GM12865 (cell line): ENCODE data around the gene TXN2.
A peak's percentile ranks its signal among the peaks of the same experiment; 100 is the strongest.

Experiments used
- DNase-seq: peaks from one replicate; pipeline ENCODE4 v3.0.0; 2010; ENCODE audit warnings: low read depth
- H3K4me3 ChIP-seq: 2 replicates; pipeline ENCODE4 v1.5.1; 2011; ENCODE audit warnings: mild to moderate bottlenecking, low read depth, low read length, control low read depth
- CTCF ChIP-seq: IDR thresholded peaks from 2 replicates; pipeline ENCODE4 v1.5.1; 2011; ENCODE audit warnings: low read length, control low read depth, low read depth, inconsistent platforms; ENCODE audit not compliant: insufficient read depth; ENCODE audit errors: missing control alignments

Gene TXN2

GRCh38 chr22:36447632-36448031 is 33.8 kb downstream of the TXN2 start:
- no peak overlapping the region for H3K4me3 ChIP-seq
- TF ChIP-seq CTCF, result no peak
- DNase-seq, result no peak

- no peak overlapping the region for H3K4me3 ChIP-seq
- no peak for DNase-seq
- TF ChIP-seq CTCF, result no peak
Observed at GRCh38 chr22:36445158-36445668, 36.2 kb downstream of the TXN2 start.

- H3K4me3 ChIP-seq, result no peak overlapping the region
- peak; percentile 40 for DNase-seq
- TF ChIP-seq CTCF, result no peak
Observed at GRCh38 chr22:36443198-36443770, 38.2 kb downstream of the TXN2 start.

GRCh38 chr22:36442506-36443197 is 38.8 kb downstream of the TXN2 start:
- H3K4me3 ChIP-seq, result no peak overlapping the region
- DNase-seq, result no peak

GRCh38 chr22:36440429-36441002 is 40.9 kb downstream of the TXN2 start:
- TF ChIP-seq CTCF, result no peak
- H3K4me3 ChIP-seq, result no peak overlapping the region
- DNase-seq, result no peak

More at GRCh38 chr22:36442506-36443197, 38.8 kb downstream of the TXN2 start:
- TF ChIP-seq CTCF, result no peak

GRCh38 chr22:36439481-36440271 is 41.8 kb downstream of the TXN2 start:
- no peak overlapping the region for H3K4me3 ChIP-seq
- no peak for DNase-seq
- no peak for TF ChIP-seq CTCF
